Kidney epithelial cell (primary cell): ENCODE measurements around the gene MMP2. TPM values are rescaled to one million over a fixed set of nuclear protein-coding genes. Genes with fewer than 3 reads are reported as not detected.
A peak's percentile ranks its signal among the peaks of the same experiment; 100 is the strongest.

Experiments used
- DNase-seq: peaks from one replicate; pipeline ENCODE4 v3.0.0-alpha.2; 2010; ENCODE audit warnings: low read depth
- H3K27me3 ChIP-seq: 2 replicates; pipeline ENCODE4 v1.6.0; 2011; ENCODE audit warnings: low read length; ENCODE audit not compliant: control insufficient read depth, insufficient read depth
- H3K36me3 ChIP-seq: 2 replicates; pipeline ENCODE4 v1.5.1; 2011; ENCODE audit warnings: low read length; ENCODE audit not compliant: control insufficient read depth, insufficient read depth
- H3K4me3 ChIP-seq: 2 replicates; pipeline ENCODE4 v1.5.1; 2011; ENCODE audit warnings: low read depth, mild to moderate bottlenecking, control low read depth, low read length
- CTCF ChIP-seq: IDR thresholded peaks from 2 replicates; pipeline ENCODE4 v1.5.1; 2011; ENCODE audit warnings: mild to moderate bottlenecking, moderate library complexity, low read length, control low read depth, inconsistent platforms; ENCODE audit not compliant: insufficient read depth, poor library complexity, severe bottlenecking
- total RNA-seq: library from RNA; depleted of rRNA; stranded (reverse); fragments of >200 nt; gene quantifications from 2 replicates; pipeline ENCODE4 v1.2.3, GENCODE V29; 2015

MMP2 gene
- total RNA-seq, 1 donor from 2014 or later, result 188 TPM

GRCh38 chr16:55501549-55502322 is 22.7 kb downstream of the MMP2 start:
- H3K27me3 ChIP-seq, result no peaks in the 10 kb centered on the region
- peak; percentile 44 for TF ChIP-seq CTCF
- no peaks in the 10 kb centered on the region for H3K36me3 ChIP-seq
- H3K4me3 ChIP-seq, result no peak overlapping the region
- no peak for DNase-seq

- Histone ChIP-seq H3K36me3 (no peaks in the 10 kb centered on the region), H3K4me3 (no peak overlapping the region), H3K27me3 (no peaks in the 10 kb centered on the region)
- DNase-seq, result peak; percentile 59
- TF ChIP-seq CTCF, result no peak
These were observed 23.9 kb downstream of the MMP2 start for GRCh38 chr16:55502801-55503366.

- no peaks in the 10 kb centered on the region for H3K36me3 ChIP-seq
- H3K4me3 ChIP-seq, result no peak overlapping the region
- H3K27me3 ChIP-seq, result no peaks in the 10 kb centered on the region
- TF ChIP-seq CTCF, result no peak
- DNase-seq, result no peak
These were observed 24.9 kb downstream of the MMP2 start for GRCh38 chr16:55503726-55504550.

- H3K36me3 ChIP-seq, result no peaks in the 10 kb centered on the region
- no peaks in the 10 kb centered on the region for H3K27me3 ChIP-seq
- no peak overlapping the region for H3K4me3 ChIP-seq
- DNase-seq, result no peak
- no peak for TF ChIP-seq CTCF
These were observed 26.5 kb downstream of the MMP2 start for GRCh38 chr16:55505333-55506015.

- H3K36me3 ChIP-seq, result no peaks in the 10 kb centered on the region
- TF ChIP-seq CTCF, result no peak
- DNase-seq, result no peak
- H3K27me3 ChIP-seq, result no peaks in the 10 kb centered on the region
- H3K4me3 ChIP-seq, result no peak overlapping the region
These were observed 27.1 kb downstream of the MMP2 start for GRCh38 chr16:55506083-55506482.
